Activated CD4-positive, alpha-beta T cell treated with anti-CD3 and anti-CD28 coated beads for 24 hours (primary cell): Measurements from ENCODE around the gene ORM2.
"Not testable (repeated sequence)": the region's sequence is repeated elsewhere in the genome, so short reads cannot be mapped to it uniquely, and the experiment has no call there.

Experiments used
- DNase-seq, 2 donors: peaks; one replicate each; pipeline ENCODE4 v3.0.0-alpha.2; 2020; ENCODE audit warnings: low read depth in 2 of 2

The ORM2 gene

GRCh38 chr9:114314256-114314867 lies 15.3 kb upstream of the ORM2 start:
- DNase-seq: no peak

GRCh38 chr9:114314881-114315722 lies 14.6 kb upstream of the ORM2 start:
- no peak for DNase-seq

- DNase-seq: no peak
Observed at GRCh38 chr9:114315723-114316363, 13.8 kb upstream of the ORM2 start.

- no peak for DNase-seq
Observed at GRCh38 chr9:114316605-114317230, 13.0 kb upstream of the ORM2 start.

- no peak for DNase-seq
Observed at GRCh38 chr9:114317665-114318357, 11.9 kb upstream of the ORM2 start.

- DNase-seq: no peak
Observed at GRCh38 chr9:114318416-114318815, 11.3 kb upstream of the ORM2 start.

GRCh38 chr9:114319147-114319546 lies 10.5 kb upstream of the ORM2 start:
- DNase-seq: no peak

GRCh38 chr9:114320710-114321109 lies 9.0 kb upstream of the ORM2 start:
- DNase-seq: not testable (repeated sequence)

GRCh38 chr9:114321759-114322158 lies 7.9 kb upstream of the ORM2 start:
- DNase-seq: no peak

- not testable (repeated sequence) for DNase-seq
Observed at GRCh38 chr9:114322160-114322818, 7.4 kb upstream of the ORM2 start.

GRCh38 chr9:114322831-114323531 lies 6.7 kb upstream of the ORM2 start, which contains the start of gene ORM1:
ORM1 (plus strand) TSS chr9:114323098; CDS start chr9:114323134, 36 bp downstream.
- DNase-seq: not testable (repeated sequence)

- not testable (repeated sequence) for DNase-seq
Observed at GRCh38 chr9:114323849-114324248, 5.8 kb upstream of the ORM2 start.

GRCh38 chr9:114324492-114324891 lies 5.2 kb upstream of the ORM2 start:
- DNase-seq: no peak

GRCh38 chr9:114324965-114325364 lies 4.7 kb upstream of the ORM2 start:
- DNase-seq: not testable (repeated sequence)

- DNase-seq: not testable (repeated sequence)
Observed at GRCh38 chr9:114325684-114326254, 3.9 kb upstream of the ORM2 start.

GRCh38 chr9:114327749-114328148 lies 1.9 kb upstream of the ORM2 start:
- DNase-seq: no peak

GRCh38 chr9:114328357-114328820 lies 1.3 kb upstream of the ORM2 start:
- DNase-seq: not testable (repeated sequence)

- not testable (repeated sequence) for DNase-seq
Observed at GRCh38 chr9:114328937-114329624, 588 bp upstream of the ORM2 start.

- no peak for DNase-seq
Observed at GRCh38 chr9:114330636-114331035, 967 bp downstream of the ORM2 start.
